HepG2 (cell line): ENCODE measurements around the gene ADRA2B. TPM values are rescaled to one million over a fixed set of nuclear protein-coding genes. Genes with fewer than 3 reads are reported as not detected.

ENCODE experiments used
- ATAC-seq: fragments of 200-7000 bp; cut with Tn5 transposase; 3 replicates; pipeline ENCODE4 v1.9.1; 2020; ENCODE audit warnings: mild to moderate bottlenecking, moderate library complexity
- BruUV-seq: library from RNA; stranded (reverse); fragments of 400-500 nt; replicated peaks from 2 replicates; lab custom pipeline; 2021; lab: Mats Ljungman, UMichigan
- CTCF ChIA-PET: fragments of 300-600 bp; formaldehyde crosslinking; extraction: SDS; loops from one replicate; lab custom pipeline; 2021; ENCODE audit warnings: low total read pairs, inconsistent platforms, low intra/inter-chr PET ratio; lab: Yijun Ruan, JAX
- POLR2A ChIA-PET: fragments of 350-600 bp; sonication (Branson Sonifier 250); formaldehyde crosslinking; loops from one replicate; lab custom pipeline; 2020; ENCODE audit warnings: antibody characterized with exemption, inconsistent platforms; lab: Yijun Ruan, JAX
- DNase-seq: peaks from one replicate; pipeline ENCODE4 v3.0.0-alpha.2; 2015; ENCODE audit warnings: low spot score
- FAIRE-seq: peaks from 3 replicates; lab custom pipeline; 2011; peaks lifted over from hg19 to GRCh38; lab: Jason Lieb, UNC
- H2AFZ ChIP-seq: one replicate; pipeline ENCODE4 v1.6.1; 2011; ENCODE audit warnings: low read length, inconsistent platforms
- H3K27ac ChIP-seq: fragments of 300-600 bp; 3 replicates; pipeline ENCODE4 v1.8.0; 2011; ENCODE audit warnings: mixed run types, mild to moderate bottlenecking, mixed read lengths, low read length, inconsistent platforms; ENCODE audit not compliant: insufficient read depth; ENCODE audit errors: extremely low read length
- H3K27me3 ChIP-seq, 2 experiments: fragments of 200-600 bp in 1 of 2; 2 replicates in 1 of 2; 3 replicates in 1 of 2; pipeline versions ENCODE4 v1.6.0 to v1.8.0; 2011; ENCODE audit warnings: low read length in 2 of 2, mild to moderate bottlenecking in 2 of 2, moderate library complexity in 2 of 2, inconsistent platforms in 1 of 2; ENCODE audit not compliant: insufficient read depth in 2 of 2, control insufficient read depth in 1 of 2
- H3K36me3 ChIP-seq, 2 experiments: fragments of 200-600 bp in 1 of 2; replicated peaks in 1 of 2; 2 replicates in 1 of 2; 3 replicates in 1 of 2; pipeline versions ENCODE4 v1.5.1 to v1.8.0; 2011; ENCODE audit warnings: low read length in 2 of 2, inconsistent platforms in 1 of 2; ENCODE audit not compliant: insufficient read depth in 2 of 2, control insufficient read depth in 1 of 2
- H3K4me1 ChIP-seq: 2 replicates; pipeline ENCODE4 v1.5.1; 2012; ENCODE audit warnings: low read length, inconsistent platforms; ENCODE audit not compliant: insufficient read depth
- H3K4me2 ChIP-seq: 2 replicates; pipeline ENCODE4 v1.6.0; 2011; ENCODE audit warnings: low read depth, low read length, inconsistent platforms
- H3K4me3 ChIP-seq, 3 experiments: fragments of 200-600 bp in 1 of 3; sonication (generic), shearing (Covaris generic) in 1 of 3; replicated peaks in 1 of 3; 2 replicates each; pipeline ENCODE4 v1.5.1; 2011 to 2016; ENCODE audit warnings: low read length in 3 of 3, inconsistent platforms in 2 of 3, low read depth in 2 of 3, mild to moderate bottlenecking in 2 of 3, control low read depth in 1 of 3, mixed read lengths in 1 of 3; ENCODE audit not compliant: insufficient read depth in 1 of 3
- H3K79me2 ChIP-seq: one replicate; pipeline ENCODE4 v1.6.1; 2011; ENCODE audit warnings: low read length, inconsistent platforms; ENCODE audit not compliant: insufficient read depth
- H3K9ac ChIP-seq: 2 replicates; pipeline ENCODE4 v1.6.0; 2011; ENCODE audit warnings: mild to moderate bottlenecking, low read depth, low read length, inconsistent platforms; ENCODE audit not compliant: insufficient read depth
- H3K9me3 ChIP-seq: 2 replicates; pipeline ENCODE4 v1.5.1; 2012; ENCODE audit warnings: mild to moderate bottlenecking, low read length
- H4K20me1 ChIP-seq: 2 replicates; pipeline ENCODE4 v1.6.0; 2011; ENCODE audit warnings: inconsistent platforms, mild to moderate bottlenecking, low read length, moderate library complexity; ENCODE audit not compliant: insufficient read depth
- AGO1 ChIP-seq: fragments of 200-400 bp; formaldehyde crosslinking; IDR thresholded peaks from 2 replicates; pipeline ENCODE4 v1.6.1; 2017; ENCODE audit warnings: mild to moderate bottlenecking, low read depth, low read length, moderate library complexity; ENCODE audit not compliant: poor library complexity, severe bottlenecking
- BHLHE40 ChIP-seq: IDR thresholded peaks from 2 replicates; pipeline ENCODE4 v1.6.1; 2011; ENCODE audit warnings: low read length, improper control_type of control experiment
- FOSL2 ChIP-seq: sonication (generic); formaldehyde crosslinking; IDR thresholded peaks from 2 replicates; pipeline ENCODE4 v1.4.0; 2020; ENCODE audit warnings: missing genetic modification reagents
- HBP1 ChIP-seq: IDR thresholded peaks from 2 replicates; pipeline ENCODE4 v1.6.1; 2016; ENCODE audit warnings: low read depth, control low read depth
- RBAK ChIP-seq: sonication (generic); formaldehyde crosslinking; IDR thresholded peaks from 2 replicates; pipeline ENCODE4 v1.5.1; 2020; ENCODE audit warnings: mild to moderate bottlenecking, missing genetic modification reagents
- USF2 ChIP-seq, 2 experiments: sonication (generic) in 1 of 2; formaldehyde crosslinking in 1 of 2; IDR thresholded peaks; 2 replicates each; pipeline versions ENCODE4 v1.5.1 to v1.6.1; 2011 to 2020; ENCODE audit warnings: borderline replicate concordance in 1 of 2, low read depth in 1 of 2, low read length in 1 of 2, mild to moderate bottlenecking in 1 of 2, missing genetic modification reagents in 1 of 2, moderate library complexity in 1 of 2
- ZFX ChIP-seq: sonication (generic); formaldehyde crosslinking; IDR thresholded peaks from 2 replicates; pipeline ENCODE4 v1.4.0; 2020; ENCODE audit warnings: mild to moderate bottlenecking, low read depth, missing genetic modification reagents, moderate library complexity
- ZNF143 ChIP-seq: sonication (generic); formaldehyde crosslinking; IDR thresholded peaks from 2 replicates; pipeline ENCODE4 v1.4.0; 2020; ENCODE audit warnings: missing genetic modification reagents
- ZNF367 ChIP-seq: sonication (generic); formaldehyde crosslinking; IDR thresholded peaks from 2 replicates; pipeline ENCODE4 v1.4.0; 2020; ENCODE audit warnings: missing genetic modification reagents, borderline replicate concordance
- ZNF781 ChIP-seq: sonication (generic); formaldehyde crosslinking; IDR thresholded peaks from 2 replicates; pipeline ENCODE4 v1.5.1; 2020; ENCODE audit warnings: borderline replicate concordance, mild to moderate bottlenecking, missing genetic modification reagents; ENCODE audit errors: not compliant biosample characterization
- WGBS: methylation state at CpG from one replicate; pipeline ENCODE4 v1.1.6; 2017; ENCODE audit warnings: low lambda C conversion rate; 5-methylcytosine and 5-hydroxymethylcytosine counted together
- in situ Hi-C: cut with HindIII; loops from 2 replicates; pipeline ENCODE4 v1.10.0; 2017; ENCODE audit warnings: low pct_unique_long_range_greater_than_20kb; ENCODE audit not compliant: extremely low pct_ligation_motif_present
- intact Hi-C: fragments of 100-400 bp; cut with micrococcal nuclease; formaldehyde crosslinking; loops from one replicate; pipeline ENCODE4 v1.10.0; 2022; ENCODE audit not compliant: unreplicated experiment
- polyA plus RNA-seq, 8 experiments: library from polyadenylated mRNA; depleted of rRNA in 3 of 8; stranded (reverse) in 7 of 8; unstranded in 1 of 8; fragments of >200 nt; fragmentation: Illumina TruSeq in 4 of 8; extraction: Trizol in 4 of 8; gene quantifications; 2 replicates each; pipeline versions ENCODE4 v1.2.1 to v1.2.3, GENCODE V29; 2011 to 2016; ENCODE audit warnings: low read depth in 4 of 8, missing spikeins in 1 of 8, mixed read lengths in 1 of 8; ENCODE audit not compliant: insufficient read depth in 1 of 8
- total RNA-seq, 5 experiments: library from RNA; depleted of rRNA; stranded (reverse); fragments of >200 nt; fragmentation: Illumina TruSeq; extraction: Trizol; gene quantifications; 2 replicates each; pipeline ENCODE4 v1.2.3, GENCODE V29; 2016; ENCODE audit warnings: low read depth in 1 of 5

ADRA2B gene
- total and polyA plus RNA-seq, 2 of the 13 experiments (the other 11 are each of a cell fraction or from before 2014, with no cell fraction given), result not detected

DNA sequence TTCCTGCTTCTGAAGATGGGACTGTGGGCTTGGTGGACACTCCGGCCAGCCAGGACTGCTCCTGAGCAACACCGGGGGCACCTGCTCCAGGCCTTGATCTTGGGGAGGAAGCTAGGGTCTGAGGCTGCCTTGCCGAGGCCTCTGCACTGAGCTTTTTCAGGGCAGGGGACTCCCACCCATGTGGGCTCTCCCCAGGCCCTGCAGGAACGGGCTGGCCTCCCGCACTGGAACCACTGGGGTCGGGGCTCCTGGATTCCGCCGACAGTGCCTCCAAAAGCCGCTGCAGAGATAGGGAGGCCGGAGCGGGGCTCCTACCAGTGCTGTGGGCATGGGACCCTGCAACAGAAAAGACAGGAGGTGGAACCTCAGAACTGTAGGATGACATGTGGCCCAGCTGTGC lies 7.6 kb upstream of the ADRA2B start (continued):
- no peak for TF ChIP-seq HBP1 (CRISPR knock-in tag)

DNA sequence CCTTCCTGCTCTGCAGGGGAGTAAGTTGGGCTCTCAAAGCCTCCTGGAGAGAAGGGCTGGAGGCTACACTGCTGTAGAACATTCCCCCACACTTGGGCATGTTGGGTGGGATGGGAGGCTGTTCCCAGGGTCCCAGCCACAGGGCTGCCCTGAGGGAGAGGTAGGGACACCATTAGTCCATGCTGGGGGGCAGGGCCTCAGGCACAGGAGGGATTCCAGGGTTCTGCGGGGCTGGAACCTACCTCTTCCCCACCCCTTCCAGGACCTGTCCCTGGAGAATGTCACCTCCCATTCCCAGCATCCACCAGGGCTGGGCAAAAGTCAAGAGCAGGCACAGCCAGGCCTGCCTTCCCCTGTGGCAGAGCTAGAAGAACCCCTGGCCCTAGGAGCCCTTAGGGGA lies 6.9 kb upstream of the ADRA2B start:
- TF ChIP-seq ZNF143 (CRISPR knock-in tag), result 0 out of 2 replicates have a peak, but pooled peaks have one; percentile 22
- no peak for TF ChIP-seq ZNF367 (CRISPR knock-in tag)
- intact Hi-C loops, result no loop called here
- DNase-seq (no peak), FAIRE-seq (no peak), ATAC-seq (peak; percentile 8; the same call in 1 of the 3 replicates)
- H3K27me3 ChIP-seq, result peaks cover 14 to 67% of the 10 kb centered on the region in 2 experiments
- ChIA-PET POLR2A (no interaction called here), CTCF (no interaction called here)
- no peaks in the 10 kb centered on the region for H3K36me3 ChIP-seq
- peaks cover 10% of the 10 kb centered on the region; the same call in 1 of the 2 replicates for H3K4me1 ChIP-seq
- in situ Hi-C loops, result loop anchor here (25.0 kb wide), 2 partner anchors 111 to 286 kb away; no protein-coding TSS in a partner anchor
- no peak overlapping the region for H3K27ac ChIP-seq
- no CpG with 5 or more reads among the region's 1 CpG for WGBS
- no peak overlapping the region for H3K4me2 ChIP-seq
- H2AFZ ChIP-seq, result no peak overlapping the region
- no peak overlapping the region for H3K9ac ChIP-seq
- H3K9me3 ChIP-seq, result no peaks in the 10 kb centered on the region
- H3K79me2 ChIP-seq, result no peaks in the 10 kb centered on the region
- no peak overlapping the region for H3K4me3 ChIP-seq
- no TSS peak for BruUV-seq
- H4K20me1 ChIP-seq, result no peaks in the 10 kb centered on the region

- Histone ChIP-seq H3K27ac (no peak overlapping the region), H3K27me3 (peaks cover 20 to 76% of the 10 kb centered on the region in 2 experiments), H3K4me1 (peaks cover 11% of the 10 kb centered on the region; the same call in 1 of the 2 replicates), H3K9me3 (no peaks in the 10 kb centered on the region), H2AFZ (no peak overlapping the region), H3K36me3 (no peaks in the 10 kb centered on the region), H4K20me1 (no peaks in the 10 kb centered on the region), H3K9ac (no peak overlapping the region), H3K4me3 (no peak overlapping the region), H3K79me2 (no peaks in the 10 kb centered on the region), H3K4me2 (no peak overlapping the region)
- no peak for DNase-seq
- POLR2A ChIA-PET, result no interaction called here
- intact Hi-C loops, result no loop called here
- no TSS peak for BruUV-seq
- CTCF ChIA-PET, result no interaction called here
- in situ Hi-C loops, result loop anchor here (25.0 kb wide), 2 partner anchors 110 to 285 kb away; no protein-coding TSS in a partner anchor
- 18% methylated on average over 4 of the region's 5 CpGs for WGBS
- FAIRE-seq, result no peak
- peak; percentile 40; the same call in 1 of the 2 replicates for TF ChIP-seq USF2 (IDR thresholded peaks at IDR 0.05; ENCODE audit: low read depth, low read length)
- peak; percentile 49; the same call in 1 of the 2 replicates for TF ChIP-seq USF2 (CRISPR knock-in tag; IDR thresholded peaks at IDR 0.05; ENCODE audit: borderline replicate concordance)
- TF ChIP-seq FOSL2 (CRISPR knock-in tag), result 0 out of 2 replicates have a peak, but pooled peaks have one; percentile 28
- no peak for TF ChIP-seq AGO1
- no peak for TF ChIP-seq ZFX (CRISPR knock-in tag)
- TF ChIP-seq ZNF781 (CRISPR knock-in tag), result no peak
- TF ChIP-seq RBAK (CRISPR knock-in tag), result no peak
- TF ChIP-seq BHLHE40, result peak; percentile 71
- peak; percentile 35 for ATAC-seq
Measured at GRCh38 chr2:96122391-96122790, 6.0 kb upstream of the ADRA2B start.
